GM23248 (cell line): ENCODE data around the gene ZNF174. TPM values are rescaled to one million over a fixed set of nuclear protein-coding genes. Genes with fewer than 3 reads are reported as not detected.

ENCODE experiments used
- DNase-seq: peaks from one replicate; pipeline ENCODE4 v3.0.0-alpha.2; 2015
- H2AFZ ChIP-seq: fragments of 200-600 bp; sonication (generic); 2 replicates; pipeline ENCODE4 v1.6.1; 2016; ENCODE audit warnings: antibody characterized with exemption
- H3F3A ChIP-seq: fragments of 200-600 bp; sonication (generic); 2 replicates; pipeline ENCODE4 v1.6.1; 2016; ENCODE audit warnings: mild to moderate bottlenecking, antibody characterized with exemption, mixed run types; ENCODE audit not compliant: insufficient read depth
- H3K27ac ChIP-seq: fragments of 200-600 bp; sonication (generic); 2 replicates; pipeline ENCODE4 v1.5.1; 2016; ENCODE audit warnings: mild to moderate bottlenecking
- H3K27me3 ChIP-seq: fragments of 200-600 bp; sonication (generic); replicated peaks from 2 replicates; pipeline ENCODE4 v1.6.1; 2016; ENCODE audit warnings: mild to moderate bottlenecking; ENCODE audit not compliant: insufficient read depth
- H3K36me3 ChIP-seq: fragments of 200-600 bp; sonication (generic); 2 replicates; pipeline ENCODE4 v1.6.1; 2016; ENCODE audit warnings: low read depth, mild to moderate bottlenecking
- H3K4me1 ChIP-seq: fragments of 200-600 bp; sonication (generic); 2 replicates; pipeline ENCODE4 v1.6.1; 2016; ENCODE audit warnings: mild to moderate bottlenecking; ENCODE audit not compliant: insufficient read depth
- H3K4me2 ChIP-seq: fragments of 200-600 bp; sonication (generic); one replicate; pipeline ENCODE4 v1.6.1; 2016; ENCODE audit warnings: mild to moderate bottlenecking; ENCODE audit not compliant: unreplicated experiment
- H3K4me3 ChIP-seq: fragments of 200-600 bp; sonication (generic); 2 replicates; pipeline ENCODE4 v1.5.1; 2016; ENCODE audit warnings: mild to moderate bottlenecking
- H3K79me2 ChIP-seq: fragments of 200-600 bp; sonication (generic); 2 replicates; pipeline ENCODE4 v1.6.1; 2016; ENCODE audit warnings: mild to moderate bottlenecking; ENCODE audit not compliant: insufficient read depth
- H3K9ac ChIP-seq: fragments of 200-600 bp; sonication (generic); 2 replicates; pipeline ENCODE4 v1.6.1; 2016; ENCODE audit warnings: mild to moderate bottlenecking
- H3K9me2 ChIP-seq: fragments of 200-600 bp; sonication (generic); 2 replicates; pipeline ENCODE4 v1.6.1; 2016; ENCODE audit warnings: mixed run types, mild to moderate bottlenecking, moderate library complexity; ENCODE audit not compliant: insufficient read depth
- H3K9me3 ChIP-seq: fragments of 200-600 bp; sonication (generic); one replicate; pipeline ENCODE4 v1.6.1; 2017; ENCODE audit warnings: low read depth
- H4K20me1 ChIP-seq: fragments of 200-600 bp; sonication (generic); 2 replicates; pipeline ENCODE4 v1.6.0; 2016; ENCODE audit not compliant: insufficient read depth
- EZH2 ChIP-seq: fragments of 200-600 bp; sonication (generic); IDR thresholded peaks from 2 replicates; pipeline ENCODE4 v1.6.1; 2018; ENCODE audit warnings: antibody characterized with exemption, mild to moderate bottlenecking; ENCODE audit not compliant: insufficient read depth, poor library complexity, severe bottlenecking
- EZH2phosphoT487 ChIP-seq: fragments of 200-600 bp; sonication (generic); IDR thresholded peaks from 2 replicates; pipeline ENCODE4 v1.6.1; 2018; ENCODE audit warnings: antibody characterized with exemption, moderate library complexity, mild to moderate bottlenecking, low read depth; ENCODE audit not compliant: insufficient read depth
- WGBS, 2 experiments: methylation state at CpG; one replicate each; pipeline ENCODE4 v1.1.6; 2015 to 2017; ENCODE audit warnings: low lambda C conversion rate in 2 of 2, low coverage in 1 of 2; ENCODE audit errors: missing lambda C conversion rate in 2 of 2; 5-methylcytosine and 5-hydroxymethylcytosine counted together
- in situ Hi-C: fragments of 300-500 bp; cut with MboI; formaldehyde crosslinking; loops from 2 replicates; pipeline ENCODE4 v1.15.0; 2020
- polyA plus RNA-seq: library from polyadenylated mRNA; unstranded; fragments of >200 nt; fragmentation: Nextera tagmentation; extraction: Ambion mirVana; gene quantifications from 2 replicates; pipeline ENCODE4 v1.2.1, GENCODE V29; 2016
- total RNA-seq: library from RNA; depleted of rRNA; stranded (reverse); fragments of >200 nt; shearing (Covaris generic); gene quantifications from 2 replicates; pipeline ENCODE4 v1.2.3, GENCODE V29; 2014

The ZNF174 gene
- total and polyA plus RNA-seq, 2 experiments from 2014 or later, result 8.2 to 10.4 TPM

GRCh38 chr16:3431779-3432219 is 30.8 kb downstream of the ZNF174 start:
- in situ Hi-C loops, result no loop called here
- Histone ChIP-seq H3K4me1 (no peaks in the 10 kb centered on the region), H3K27me3 (no peaks in the 10 kb centered on the region), H3K79me2 (peaks cover 11% of the 10 kb centered on the region; the same call in 1 of the 2 replicates), H3K27ac (no peak overlapping the region), H3K9me2 (no peaks in the 10 kb centered on the region), H3F3A (no peaks in the 10 kb centered on the region), H3K9ac (no peak overlapping the region), H3K36me3 (peaks cover 12% of the 10 kb centered on the region; the same call in 1 of the 2 replicates), H3K4me3 (peak overlapping the region; percentile 57), H2AFZ (peak overlapping the region; percentile 95), H4K20me1 (no peaks in the 10 kb centered on the region), H3K4me2 (peak overlapping the region; percentile 65), H3K9me3 (no peaks in the 10 kb centered on the region)
- TF ChIP-seq EZH2 (no peak), EZH2phosphoT487 (no peak)
- peak; percentile 54 for DNase-seq
- 46 to 73% methylated on average over 26 of the region's 26 CpGs for WGBS, 2 experiments

GRCh38 chr16:3434373-3434772 is 33.4 kb downstream of the ZNF174 start:
- Histone ChIP-seq H3K4me1 (no peaks in the 10 kb centered on the region), H3K9ac (no peak overlapping the region), H3K27ac (no peak overlapping the region), H3K4me2 (no peak overlapping the region), H3K9me3 (no peaks in the 10 kb centered on the region), H3K27me3 (no peaks in the 10 kb centered on the region), H4K20me1 (no peaks in the 10 kb centered on the region), H3K36me3 (peaks cover 12% of the 10 kb centered on the region; the same call in 1 of the 2 replicates), H3K9me2 (no peaks in the 10 kb centered on the region), H3K4me3 (no peak overlapping the region), H3F3A (no peaks in the 10 kb centered on the region), H3K79me2 (peaks cover 22% of the 10 kb centered on the region), H2AFZ (no peak overlapping the region)
- in situ Hi-C loops, result no loop called here
- TF ChIP-seq EZH2phosphoT487 (no peak), EZH2 (no peak)
- DNase-seq, result no peak

- TF ChIP-seq EZH2, result no peak
- TF ChIP-seq EZH2phosphoT487, result no peak
- Histone ChIP-seq H3K9ac (no peak overlapping the region), H3K79me2 (peaks cover 63% of the 10 kb centered on the region), H3K4me2 (no peak overlapping the region), H3K4me3 (no peak overlapping the region), H3K36me3 (peaks cover 15% of the 10 kb centered on the region), H3K9me3 (no peaks in the 10 kb centered on the region), H4K20me1 (no peaks in the 10 kb centered on the region), H2AFZ (no peak overlapping the region), H3K27ac (no peak overlapping the region), H3F3A (0 out of 2 replicates have a peak, but pooled peaks cover 4% of the 10 kb centered on the region), H3K9me2 (no peaks in the 10 kb centered on the region), H3K27me3 (no peaks in the 10 kb centered on the region), H3K4me1 (peaks cover 3% of the 10 kb centered on the region; the same call in 1 of the 2 replicates)
- in situ Hi-C loops, result no loop called here
- DNase-seq, result no peak
- WGBS, 2 experiments, result 55 to 58% methylated on average over 4 of the region's 4 CpGs
Observed at GRCh38 chr16:3439637-3440036, 38.6 kb downstream of the ZNF174 start.

- 28 to 34% methylated on average over 61 of the region's 61 CpGs for WGBS, 2 experiments
- peak; percentile 92 for DNase-seq
- peaks cover 3% of the 10 kb centered on the region; the same call in 1 of the 2 replicates for H3K36me3 ChIP-seq
- no peaks in the 10 kb centered on the region for H4K20me1 ChIP-seq
- in situ Hi-C loops, result no loop called here
- H3K9me3 ChIP-seq, result no peaks in the 10 kb centered on the region
- H3K4me3 ChIP-seq, result peak within 1 kb of the TSS; percentile 88
- TF ChIP-seq EZH2phosphoT487 (no peak), EZH2 (no peak)
- H3F3A ChIP-seq, result 0 out of 2 replicates have a peak, but pooled peaks cover 4% of the 10 kb centered on the region
- H3K4me2 ChIP-seq, result peak within 1 kb of the TSS; percentile 80
- H3K79me2 ChIP-seq, result peaks cover 87% of the 10 kb centered on the region
- peaks cover 6% of the 10 kb centered on the region; the same call in 1 of the 2 replicates for H3K4me1 ChIP-seq
- peak within 1 kb of the TSS; percentile 97 for H3K9ac ChIP-seq
- peak within 1 kb of the TSS; percentile 93 for H3K27ac ChIP-seq
- peak within 1 kb of the TSS; percentile 85 for H2AFZ ChIP-seq
- no peaks in the 10 kb centered on the region for H3K9me2 ChIP-seq
- no peaks in the 10 kb centered on the region for H3K27me3 ChIP-seq
Observed at GRCh38 chr16:3443108-3444031, 42.4 kb downstream of the ZNF174 start, which contains the start of the genes NAA60 and ZNF597. NAA60 (plus strand) TSS chr16:3443680; CDS start chr16:3476228, 32,548 bp downstream. ZNF597 (minus strand) TSS chr16:3443504; CDS start chr16:3443153, 351 bp downstream.
